Neural cell (in vitro differentiated cells): ENCODE measurements around the gene PATL2. TPM values are rescaled to one million over a fixed set of nuclear protein-coding genes. Genes with fewer than 3 reads are reported as not detected.

Experiments used
- H2AFZ ChIP-seq: fragments of 200-600, 300-800 bp; sonication (generic), shearing (Covaris generic); 2 replicates; pipeline ENCODE4 v1.6.0; 2014; ENCODE audit warnings: low read depth, mild to moderate bottlenecking, antibody characterized with exemption, low read length, moderate library complexity
- H3F3A ChIP-seq: fragments of 200-600 bp; shearing (Covaris generic); 2 replicates; pipeline ENCODE4 v1.6.1; 2016; ENCODE audit warnings: mild to moderate bottlenecking, moderate library complexity, mixed read lengths, antibody characterized with exemption, low read length; ENCODE audit not compliant: insufficient read depth, poor library complexity, severe bottlenecking
- H3K27ac ChIP-seq: fragments of 200-600, 300-800 bp; sonication (generic), shearing (Covaris generic); 2 replicates; pipeline ENCODE4 v1.5.1; 2014; ENCODE audit warnings: mild to moderate bottlenecking, low read length, moderate library complexity
- H3K27me3 ChIP-seq: fragments of 300-800, 200-600 bp; sonication (generic), shearing (Covaris generic); 2 replicates; pipeline ENCODE4 v1.6.0; 2014; ENCODE audit warnings: mild to moderate bottlenecking, low read depth, low read length, moderate library complexity; ENCODE audit not compliant: insufficient read depth
- H3K36me3 ChIP-seq: fragments of 300-800, 200-600 bp; sonication (generic), shearing (Covaris generic); 2 replicates; pipeline ENCODE4 v1.5.1; 2014; ENCODE audit warnings: mild to moderate bottlenecking, antibody characterized with exemption, low read length, moderate library complexity; ENCODE audit not compliant: insufficient read depth
- H3K4me2 ChIP-seq: fragments of 300-800, 200-600 bp; sonication (generic), shearing (Covaris generic); 2 replicates; pipeline ENCODE4 v1.6.0; 2014; ENCODE audit warnings: mild to moderate bottlenecking, low read length
- H3K4me3 ChIP-seq: fragments of 300-800, 200-600 bp; sonication (generic), shearing (Covaris generic); 2 replicates; pipeline ENCODE4 v1.5.1; 2014; ENCODE audit warnings: mild to moderate bottlenecking, low read length, moderate library complexity
- H3K79me2 ChIP-seq: fragments of 200-600 bp; shearing (Covaris generic); replicated peaks from 2 replicates; pipeline ENCODE4 v1.6.0; 2014; ENCODE audit warnings: mild to moderate bottlenecking, low read length, moderate library complexity; ENCODE audit not compliant: insufficient read depth
- H3K9ac ChIP-seq: fragments of 300-800, 200-600 bp; sonication (generic), shearing (Covaris generic); 2 replicates; pipeline ENCODE4 v1.6.1; 2016; ENCODE audit warnings: mild to moderate bottlenecking, low read length, mixed read lengths
- H3K9me2 ChIP-seq: fragments of 200-600 bp; shearing (Covaris generic); 2 replicates; pipeline ENCODE4 v1.6.1; 2016; ENCODE audit warnings: mild to moderate bottlenecking, low read length, mixed read lengths; ENCODE audit not compliant: insufficient read depth
- H3K9me3 ChIP-seq: fragments of 200-600, 300-800 bp; sonication (generic), shearing (Covaris generic); 2 replicates; pipeline ENCODE4 v1.6.1; 2016; ENCODE audit warnings: mild to moderate bottlenecking, mixed run types, low read length, moderate library complexity, mixed read lengths
- H4K20me1 ChIP-seq: fragments of 200-600 bp; shearing (Covaris generic); 2 replicates; pipeline ENCODE4 v1.6.1; 2016; ENCODE audit warnings: mild to moderate bottlenecking, mixed run types; ENCODE audit not compliant: insufficient read depth
- EP300 ChIP-seq: fragments of 450-650 bp; conservative IDR thresholded peaks from 2 replicates; pipeline ENCODE4 v1.6.1; 2014; ENCODE audit warnings: antibody characterized with exemption, mild to moderate bottlenecking, moderate library complexity; ENCODE audit not compliant: poor library complexity, severe bottlenecking
- EZH2 ChIP-seq: fragments of 200-600, 300-800 bp; shearing (Covaris generic), sonication (generic); IDR thresholded peaks from 2 replicates; pipeline ENCODE4 v1.6.1; 2014; ENCODE audit warnings: antibody characterized with exemption, low read length, borderline replicate concordance, mild to moderate bottlenecking; ENCODE audit not compliant: insufficient read depth, poor library complexity, severe bottlenecking
- MXI1 ChIP-seq: fragments of 450-650 bp; conservative IDR thresholded peaks from 2 replicates; pipeline ENCODE4 v1.6.1; 2014; ENCODE audit warnings: antibody characterized with exemption, mild to moderate bottlenecking; ENCODE audit not compliant: poor library complexity, severe bottlenecking
- POLR2AphosphoS5 ChIP-seq: IDR thresholded peaks from 2 replicates; pipeline ENCODE4 v1.6.1; 2012
- RAD21 ChIP-seq: fragments of 450-650 bp; conservative IDR thresholded peaks from 2 replicates; pipeline ENCODE4 v1.6.1; 2014; ENCODE audit warnings: antibody characterized with exemption, mild to moderate bottlenecking, moderate library complexity
- SMC3 ChIP-seq: fragments of 450-650 bp; conservative IDR thresholded peaks from 2 replicates; pipeline ENCODE4 v1.6.1; 2014; ENCODE audit warnings: antibody characterized with exemption, mild to moderate bottlenecking, moderate library complexity; ENCODE audit not compliant: poor library complexity
- TAF1 ChIP-seq: IDR thresholded peaks from 2 replicates; pipeline ENCODE4 v1.6.1; 2012; ENCODE audit warnings: low read depth
- polyA plus RNA-seq: library from polyadenylated mRNA; depleted of rRNA; stranded (reverse); fragments of >200 nt; gene quantifications from 2 replicates; pipeline ENCODE4 v1.2.3, GENCODE V29; 2014
- TF ChIP-seq, protein P1 (sequence below): IDR thresholded peaks from 2 replicates; pipeline ENCODE4 v1.6.1; 2012; ENCODE audit warnings: borderline replicate concordance
- TF ChIP-seq, protein P2 (sequence below): fragments of 450-650 bp; IDR thresholded peaks from 2 replicates; pipeline ENCODE4 v1.5.1; 2014; ENCODE audit warnings: antibody characterized with exemption, mild to moderate bottlenecking, moderate library complexity; ENCODE audit not compliant: poor library complexity, severe bottlenecking

Gene PATL2
- polyA plus RNA-seq, 1 donor from 2014 or later: not detected

DNA sequence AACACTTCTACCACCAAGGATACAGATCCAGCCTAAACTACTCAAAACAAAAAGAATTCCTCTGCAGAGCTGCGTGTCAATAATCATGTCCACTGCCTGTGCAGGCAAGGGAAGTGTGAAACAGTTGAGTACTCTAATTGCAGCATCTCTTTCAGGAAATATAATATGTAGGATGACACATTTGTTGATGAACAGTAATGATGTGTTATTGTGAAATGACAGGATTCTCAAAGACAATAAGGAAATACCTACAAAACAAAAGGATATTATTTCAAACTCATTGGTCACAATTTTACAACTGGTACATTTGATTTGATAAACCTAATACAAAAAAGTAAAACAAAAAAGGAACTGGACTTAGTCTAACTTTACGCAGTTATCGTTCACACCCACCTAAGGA is 52.1 kb downstream of the PATL2 start:
- H3K27ac ChIP-seq: no peak overlapping the region
- H3K9me2 ChIP-seq: no peaks in the 10 kb centered on the region
- H3K36me3 ChIP-seq: no peaks in the 10 kb centered on the region
- no peaks in the 10 kb centered on the region for H3F3A ChIP-seq
- no peak overlapping the region for H2AFZ ChIP-seq
- H3K9ac ChIP-seq: no peak overlapping the region
- no peaks in the 10 kb centered on the region for H4K20me1 ChIP-seq
- no peaks in the 10 kb centered on the region for H3K9me3 ChIP-seq
- H3K4me2 ChIP-seq: no peak overlapping the region
- peaks cover 20% of the 10 kb centered on the region for H3K79me2 ChIP-seq
- no peak overlapping the region for H3K4me3 ChIP-seq
- no peaks in the 10 kb centered on the region for H3K27me3 ChIP-seq
- no peak for TF ChIP-seq TAF1
- TF ChIP-seq, protein P1, sequence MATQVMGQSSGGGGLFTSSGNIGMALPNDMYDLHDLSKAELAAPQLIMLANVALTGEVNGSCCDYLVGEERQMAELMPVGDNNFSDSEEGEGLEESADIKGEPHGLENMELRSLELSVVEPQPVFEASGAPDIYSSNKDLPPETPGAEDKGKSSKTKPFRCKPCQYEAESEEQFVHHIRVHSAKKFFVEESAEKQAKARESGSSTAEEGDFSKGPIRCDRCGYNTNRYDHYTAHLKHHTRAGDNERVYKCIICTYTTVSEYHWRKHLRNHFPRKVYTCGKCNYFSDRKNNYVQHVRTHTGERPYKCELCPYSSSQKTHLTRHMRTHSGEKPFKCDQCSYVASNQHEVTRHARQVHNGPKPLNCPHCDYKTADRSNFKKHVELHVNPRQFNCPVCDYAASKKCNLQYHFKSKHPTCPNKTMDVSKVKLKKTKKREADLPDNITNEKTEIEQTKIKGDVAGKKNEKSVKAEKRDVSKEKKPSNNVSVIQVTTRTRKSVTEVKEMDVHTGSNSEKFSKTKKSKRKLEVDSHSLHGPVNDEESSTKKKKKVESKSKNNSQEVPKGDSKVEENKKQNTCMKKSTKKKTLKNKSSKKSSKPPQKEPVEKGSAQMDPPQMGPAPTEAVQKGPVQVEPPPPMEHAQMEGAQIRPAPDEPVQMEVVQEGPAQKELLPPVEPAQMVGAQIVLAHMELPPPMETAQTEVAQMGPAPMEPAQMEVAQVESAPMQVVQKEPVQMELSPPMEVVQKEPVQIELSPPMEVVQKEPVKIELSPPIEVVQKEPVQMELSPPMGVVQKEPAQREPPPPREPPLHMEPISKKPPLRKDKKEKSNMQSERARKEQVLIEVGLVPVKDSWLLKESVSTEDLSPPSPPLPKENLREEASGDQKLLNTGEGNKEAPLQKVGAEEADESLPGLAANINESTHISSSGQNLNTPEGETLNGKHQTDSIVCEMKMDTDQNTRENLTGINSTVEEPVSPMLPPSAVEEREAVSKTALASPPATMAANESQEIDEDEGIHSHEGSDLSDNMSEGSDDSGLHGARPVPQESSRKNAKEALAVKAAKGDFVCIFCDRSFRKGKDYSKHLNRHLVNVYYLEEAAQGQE: no peak
- TF ChIP-seq RAD21: no peak
- TF ChIP-seq POLR2AphosphoS5: no peak
- no peak for TF ChIP-seq EZH2
- TF ChIP-seq SMC3: no peak
- TF ChIP-seq, protein P2, sequence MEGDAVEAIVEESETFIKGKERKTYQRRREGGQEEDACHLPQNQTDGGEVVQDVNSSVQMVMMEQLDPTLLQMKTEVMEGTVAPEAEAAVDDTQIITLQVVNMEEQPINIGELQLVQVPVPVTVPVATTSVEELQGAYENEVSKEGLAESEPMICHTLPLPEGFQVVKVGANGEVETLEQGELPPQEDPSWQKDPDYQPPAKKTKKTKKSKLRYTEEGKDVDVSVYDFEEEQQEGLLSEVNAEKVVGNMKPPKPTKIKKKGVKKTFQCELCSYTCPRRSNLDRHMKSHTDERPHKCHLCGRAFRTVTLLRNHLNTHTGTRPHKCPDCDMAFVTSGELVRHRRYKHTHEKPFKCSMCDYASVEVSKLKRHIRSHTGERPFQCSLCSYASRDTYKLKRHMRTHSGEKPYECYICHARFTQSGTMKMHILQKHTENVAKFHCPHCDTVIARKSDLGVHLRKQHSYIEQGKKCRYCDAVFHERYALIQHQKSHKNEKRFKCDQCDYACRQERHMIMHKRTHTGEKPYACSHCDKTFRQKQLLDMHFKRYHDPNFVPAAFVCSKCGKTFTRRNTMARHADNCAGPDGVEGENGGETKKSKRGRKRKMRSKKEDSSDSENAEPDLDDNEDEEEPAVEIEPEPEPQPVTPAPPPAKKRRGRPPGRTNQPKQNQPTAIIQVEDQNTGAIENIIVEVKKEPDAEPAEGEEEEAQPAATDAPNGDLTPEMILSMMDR: no peak
- no peak for TF ChIP-seq MXI1
- no peak for TF ChIP-seq EP300

DNA sequence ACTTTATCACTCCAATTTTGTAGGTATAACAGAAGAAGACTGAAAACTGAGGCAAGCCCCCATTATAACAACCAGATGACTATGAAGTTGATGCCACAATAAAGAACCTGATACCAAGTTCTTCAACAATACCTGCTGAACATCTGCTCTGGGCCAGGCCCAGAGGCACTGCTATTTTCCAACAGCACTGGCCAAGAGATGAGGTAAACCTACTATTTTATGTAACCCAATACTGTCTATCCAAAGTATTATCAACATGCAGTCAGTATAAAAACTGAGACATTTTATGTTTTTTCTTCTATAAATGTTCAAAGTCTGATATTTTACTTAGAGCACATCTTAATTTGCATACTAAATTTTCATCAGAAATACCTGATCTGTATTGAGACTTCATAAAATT is 53.7 kb downstream of the PATL2 start:
- no peak overlapping the region for H2AFZ ChIP-seq
- no peak overlapping the region for H3K9ac ChIP-seq
- H3K27ac ChIP-seq: no peak overlapping the region

More for the DNA sequence above, 53.7 kb downstream of the PATL2 start:
- H3K36me3 ChIP-seq: no peaks in the 10 kb centered on the region
- TF ChIP-seq, protein P1: no peak
- TF ChIP-seq EZH2 (no peak), EP300 (no peak), SMC3 (no peak), TAF1 (no peak), POLR2AphosphoS5 (no peak)
- TF ChIP-seq, protein P2: no peak
- no peak overlapping the region for H3K4me3 ChIP-seq
- H3K9me3 ChIP-seq: no peaks in the 10 kb centered on the region
- no peaks in the 10 kb centered on the region for H3K9me2 ChIP-seq
- H3K27me3 ChIP-seq: no peaks in the 10 kb centered on the region
- no peaks in the 10 kb centered on the region for H4K20me1 ChIP-seq
- H3K79me2 ChIP-seq: peaks cover 16% of the 10 kb centered on the region
- H3K4me2 ChIP-seq: no peak overlapping the region
- no peaks in the 10 kb centered on the region for H3F3A ChIP-seq
